ENCODE measurements around the gene SULT1A2. TPM values are rescaled to one million over a fixed set of nuclear protein-coding genes. Genes with fewer than 3 reads are reported as not detected.
A peak's percentile ranks its signal among the peaks of the same experiment; 100 is the strongest.
"Not testable (repeated sequence)": the region's sequence is repeated elsewhere in the genome, so short reads cannot be mapped to it uniquely, and the experiment has no call there.

SULT1A2 gene
- total RNA-seq, 1 donor from 2014 or later = not detected

DNA sequence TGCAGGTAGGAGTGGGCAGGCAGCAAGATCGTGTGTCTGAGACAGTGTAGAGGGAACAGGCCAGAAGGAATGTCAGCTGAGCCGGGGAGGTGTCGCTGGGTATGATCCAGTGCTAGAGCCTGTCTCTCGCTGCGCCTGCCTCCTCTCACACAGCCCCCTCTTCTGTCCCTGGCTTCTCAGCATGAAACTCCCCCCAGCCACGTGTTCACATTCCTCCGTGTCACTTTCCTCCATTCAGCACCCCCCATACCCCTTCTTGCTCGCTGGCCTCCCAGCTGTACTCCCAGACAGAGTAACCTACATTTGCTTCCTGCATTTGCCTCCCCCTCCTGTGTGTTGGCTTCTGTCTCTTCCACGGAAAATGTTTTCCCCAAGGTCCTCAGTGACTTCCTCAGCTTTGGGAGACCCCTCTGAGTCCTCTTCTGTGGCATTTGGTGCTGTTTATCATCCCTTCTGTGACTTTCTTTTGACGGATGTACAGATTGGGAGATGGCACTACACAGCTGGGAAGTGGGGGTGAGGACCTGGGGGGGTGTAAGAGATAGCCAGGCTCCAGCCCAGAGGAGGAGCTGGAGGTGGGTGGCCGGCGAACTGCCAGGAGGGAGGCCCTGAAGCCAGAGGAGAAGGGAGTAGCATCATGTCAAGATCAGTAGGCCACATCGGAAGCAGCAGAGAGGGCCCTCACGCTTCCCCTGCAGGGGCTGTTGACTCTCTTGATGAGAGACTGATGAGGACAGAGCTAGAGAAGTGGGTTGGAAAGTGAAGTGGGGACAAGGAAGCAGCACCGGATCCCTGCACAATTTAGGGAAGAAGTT is 23.9 kb downstream of the SULT1A2 start:
- TF ChIP-seq, protein P1, sequence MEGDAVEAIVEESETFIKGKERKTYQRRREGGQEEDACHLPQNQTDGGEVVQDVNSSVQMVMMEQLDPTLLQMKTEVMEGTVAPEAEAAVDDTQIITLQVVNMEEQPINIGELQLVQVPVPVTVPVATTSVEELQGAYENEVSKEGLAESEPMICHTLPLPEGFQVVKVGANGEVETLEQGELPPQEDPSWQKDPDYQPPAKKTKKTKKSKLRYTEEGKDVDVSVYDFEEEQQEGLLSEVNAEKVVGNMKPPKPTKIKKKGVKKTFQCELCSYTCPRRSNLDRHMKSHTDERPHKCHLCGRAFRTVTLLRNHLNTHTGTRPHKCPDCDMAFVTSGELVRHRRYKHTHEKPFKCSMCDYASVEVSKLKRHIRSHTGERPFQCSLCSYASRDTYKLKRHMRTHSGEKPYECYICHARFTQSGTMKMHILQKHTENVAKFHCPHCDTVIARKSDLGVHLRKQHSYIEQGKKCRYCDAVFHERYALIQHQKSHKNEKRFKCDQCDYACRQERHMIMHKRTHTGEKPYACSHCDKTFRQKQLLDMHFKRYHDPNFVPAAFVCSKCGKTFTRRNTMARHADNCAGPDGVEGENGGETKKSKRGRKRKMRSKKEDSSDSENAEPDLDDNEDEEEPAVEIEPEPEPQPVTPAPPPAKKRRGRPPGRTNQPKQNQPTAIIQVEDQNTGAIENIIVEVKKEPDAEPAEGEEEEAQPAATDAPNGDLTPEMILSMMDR (IDR thresholded peaks at IDR 0.05; ENCODE audit: insufficient read depth, low read length, severe bottlenecking) = no peak
- no peak overlapping the region for H3K4me3 ChIP-seq (ENCODE audit: low read depth, low read length)
- DNase-seq (ENCODE audit: low read depth) = no peak
- no peaks in the 10 kb centered on the region for H3K36me3 ChIP-seq (ENCODE audit: control insufficient read depth, insufficient read depth, low read length)
- H3K27me3 ChIP-seq (ENCODE audit: control insufficient read depth, insufficient read depth, low read length) = no peaks in the 10 kb centered on the region
- FAIRE-seq = no peak

DNA sequence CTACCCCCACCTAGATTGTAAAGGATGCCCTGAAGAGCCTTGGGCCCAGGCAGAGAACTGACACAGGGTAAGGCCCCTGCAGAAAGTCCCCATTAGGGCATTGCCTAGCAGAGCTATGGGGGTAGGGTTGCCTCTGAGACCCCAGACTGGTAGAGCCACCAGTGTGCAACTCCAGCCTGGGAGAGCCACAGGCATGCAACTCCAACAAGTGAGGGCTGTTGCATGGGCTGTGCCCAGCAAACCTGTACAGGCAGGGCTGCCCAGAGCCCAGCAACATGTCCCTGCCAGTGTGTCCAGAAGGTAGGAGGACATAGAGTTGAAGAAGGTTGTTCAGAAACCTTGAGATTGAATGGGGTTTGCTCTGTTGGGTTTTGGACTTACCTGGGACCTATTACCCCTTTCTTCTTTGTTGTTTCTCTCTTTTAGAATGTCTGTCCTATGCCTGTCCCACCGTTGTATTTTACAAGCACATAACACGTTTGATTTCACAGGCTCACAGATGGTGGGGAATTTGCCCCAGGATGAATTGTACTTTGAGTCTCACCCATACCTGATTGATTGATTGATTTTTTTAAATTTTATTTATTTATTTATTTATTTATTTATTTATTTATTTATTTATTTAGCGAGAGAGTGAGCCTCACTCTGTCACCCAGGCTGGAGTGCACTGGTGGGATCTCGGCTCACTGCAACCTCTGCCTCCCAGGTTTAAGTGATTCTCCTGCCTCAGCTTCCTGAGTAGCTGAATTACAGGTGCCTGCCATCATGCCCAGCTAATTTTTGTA is 26.7 kb downstream of the SULT1A2 start:
- TF ChIP-seq, protein P1 (IDR thresholded peaks at IDR 0.05; ENCODE audit: insufficient read depth, low read length, severe bottlenecking) = no peak
- Histone ChIP-seq H3K27me3 (ENCODE audit: control insufficient read depth, insufficient read depth, low read length) (no peaks in the 10 kb centered on the region), H3K4me3 (ENCODE audit: low read depth, low read length) (no peak overlapping the region), H3K36me3 (ENCODE audit: control insufficient read depth, insufficient read depth, low read length) (no peaks in the 10 kb centered on the region)
- FAIRE-seq (no peak), DNase-seq (ENCODE audit: low read depth) (no peak)

DNA sequence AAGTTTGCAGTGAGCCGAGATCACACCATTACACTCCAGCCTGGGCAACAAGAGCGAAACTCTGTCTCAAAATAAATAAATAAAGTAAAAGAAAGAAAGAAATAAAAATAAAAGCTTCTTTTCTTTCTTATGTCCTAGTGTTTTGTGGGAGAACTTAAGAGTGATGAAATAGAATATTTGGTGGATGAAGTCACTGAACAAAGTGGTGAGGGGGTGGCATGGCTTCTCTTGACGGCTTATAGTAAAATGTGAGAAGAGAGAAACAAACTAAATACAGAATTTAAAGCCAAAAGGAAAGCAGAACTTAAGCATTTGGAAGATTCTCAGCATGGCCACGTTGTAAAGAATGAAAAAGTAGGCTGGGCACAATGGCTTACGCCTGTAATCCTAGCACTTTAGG is 27.8 kb downstream of the SULT1A2 start:
- TF ChIP-seq, protein P1 (IDR thresholded peaks at IDR 0.05; ENCODE audit: insufficient read depth, low read length, severe bottlenecking) = no peak
- peak; percentile 13 for DNase-seq (ENCODE audit: low read depth)
- no peak for FAIRE-seq
- no peaks in the 10 kb centered on the region for H3K27me3 ChIP-seq (ENCODE audit: control insufficient read depth, insufficient read depth, low read length)
- no peak overlapping the region for H3K4me3 ChIP-seq (ENCODE audit: low read depth, low read length)
- H3K36me3 ChIP-seq (ENCODE audit: control insufficient read depth, insufficient read depth, low read length) = no peaks in the 10 kb centered on the region

DNA sequence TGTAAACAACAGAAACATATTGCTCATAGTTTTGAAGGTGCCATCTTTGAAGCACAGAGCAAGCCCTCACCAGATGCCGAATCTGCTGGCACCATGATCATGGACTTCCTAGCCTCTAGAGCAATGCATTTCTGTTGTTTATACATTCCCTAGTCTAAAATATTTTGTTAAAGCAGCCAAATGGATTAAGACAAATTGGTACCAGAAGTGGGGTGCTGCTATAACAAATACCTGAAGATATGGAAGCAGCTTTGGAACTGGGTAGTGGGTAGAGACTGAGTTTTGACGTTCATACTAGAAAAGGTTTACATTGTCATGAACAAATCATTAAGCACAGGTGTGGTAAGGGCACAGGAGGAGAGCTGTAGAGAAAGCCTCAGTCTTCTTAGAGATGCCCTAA is 29.6 kb downstream of the SULT1A2 start:
- TF ChIP-seq, protein P1 (IDR thresholded peaks at IDR 0.05; ENCODE audit: insufficient read depth, low read length, severe bottlenecking) = no peak
- Histone ChIP-seq H3K4me3 (ENCODE audit: low read depth, low read length) (no peak overlapping the region), H3K36me3 (ENCODE audit: control insufficient read depth, insufficient read depth, low read length) (no peaks in the 10 kb centered on the region), H3K27me3 (ENCODE audit: control insufficient read depth, insufficient read depth, low read length) (no peaks in the 10 kb centered on the region)
- FAIRE-seq (no peak), DNase-seq (ENCODE audit: low read depth) (no peak)

DNA sequence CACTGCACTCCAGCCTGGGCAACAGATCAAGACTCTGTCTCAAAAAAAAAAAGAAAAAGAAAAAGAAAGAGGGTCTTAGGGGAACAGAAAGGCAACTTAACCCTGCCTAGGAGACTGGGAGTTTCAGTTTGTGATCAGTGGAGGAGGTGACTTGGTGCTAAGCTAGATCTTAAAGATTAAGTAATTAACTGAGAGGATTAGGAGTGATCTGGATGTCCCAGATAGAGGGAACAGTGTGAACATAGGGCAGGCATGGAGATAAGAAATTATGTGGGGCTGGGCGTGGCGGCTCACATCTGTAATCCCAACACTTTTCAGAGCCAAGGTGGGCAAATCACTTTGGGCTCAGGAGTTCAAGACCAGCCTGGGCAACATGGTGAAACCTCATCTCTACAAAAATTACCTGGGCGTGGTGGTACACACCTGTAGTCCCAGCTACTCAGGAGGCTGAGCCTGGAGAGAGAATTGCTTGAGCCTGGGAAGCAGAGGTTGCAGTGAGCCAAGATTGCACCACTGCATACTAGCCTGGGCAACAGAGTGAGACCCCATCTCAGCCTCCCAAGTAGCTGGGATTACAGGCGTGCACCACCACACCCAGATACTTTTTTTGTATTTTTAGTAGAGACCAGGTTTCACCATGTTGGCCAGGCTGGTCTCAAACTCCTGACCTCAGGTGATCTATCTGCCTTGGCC is 30.5 kb downstream of the SULT1A2 start:
- not testable (repeated sequence) for DNase-seq (ENCODE audit: low read depth); H3K4me3 ChIP-seq (ENCODE audit: low read depth, low read length); H3K27me3 ChIP-seq (ENCODE audit: control insufficient read depth, insufficient read depth, low read length); H3K36me3 ChIP-seq (ENCODE audit: control insufficient read depth, insufficient read depth, low read length); FAIRE-seq

DNA sequence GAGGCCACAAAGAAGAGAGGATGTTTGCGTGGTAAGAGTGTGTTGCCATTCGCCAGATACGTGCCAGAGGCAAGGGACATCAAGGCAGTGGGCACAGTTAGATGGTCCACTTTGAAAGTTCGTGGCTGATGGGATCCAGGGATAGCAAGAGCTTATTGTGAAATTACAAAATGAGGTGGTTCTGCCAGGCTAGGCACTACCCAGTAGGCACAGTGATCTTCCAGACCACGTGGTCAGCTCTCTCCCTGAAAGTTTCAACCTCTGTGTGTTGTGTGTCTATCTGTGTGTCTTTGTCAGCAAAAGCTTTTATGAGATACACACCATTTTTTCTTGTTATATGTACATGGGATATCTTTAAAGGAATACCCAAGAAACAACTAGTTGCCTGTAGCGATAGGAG is 33.6 kb downstream of the SULT1A2 start:
- no peak overlapping the region for H3K4me3 ChIP-seq (ENCODE audit: low read depth, low read length)
- no peaks in the 10 kb centered on the region for H3K36me3 ChIP-seq (ENCODE audit: control insufficient read depth, insufficient read depth, low read length)
- TF ChIP-seq, protein P1 (IDR thresholded peaks at IDR 0.05; ENCODE audit: insufficient read depth, low read length, severe bottlenecking) = no peak
- no peak for FAIRE-seq
- no peak for DNase-seq (ENCODE audit: low read depth)
- H3K27me3 ChIP-seq (ENCODE audit: control insufficient read depth, insufficient read depth, low read length) = no peaks in the 10 kb centered on the region
